NB4 (cell line): ENCODE measurements around the gene CXADR.

Experiments
- DNase-seq: peaks from one replicate; pipeline ENCODE4 v3.0.0; 2010; ENCODE audit warnings: low read depth
- H3K4me3 ChIP-seq: one replicate; pipeline ENCODE4 v1.5.1; 2011; ENCODE audit warnings: mild to moderate bottlenecking, low read depth, low read length, moderate library complexity
- MYC ChIP-seq: IDR thresholded peaks from 2 replicates; pipeline ENCODE4 v1.6.1; 2011; ENCODE audit warnings: low read depth, low read length
- POLR2A ChIP-seq: IDR thresholded peaks from 2 replicates; pipeline ENCODE4 v1.6.1; 2011; ENCODE audit warnings: mild to moderate bottlenecking; ENCODE audit not compliant: insufficient read length; ENCODE audit errors: extremely low read depth
- TF ChIP-seq, protein P1 (sequence below): IDR thresholded peaks from one replicate; pipeline ENCODE4 v1.5.1; 2012; ENCODE audit warnings: low read depth, low read length
- TF ChIP-seq, protein P2 (sequence below): IDR thresholded peaks from 2 replicates; pipeline ENCODE4 v1.6.1; 2011; ENCODE audit warnings: low read depth, low read length

The CXADR gene

DNA sequence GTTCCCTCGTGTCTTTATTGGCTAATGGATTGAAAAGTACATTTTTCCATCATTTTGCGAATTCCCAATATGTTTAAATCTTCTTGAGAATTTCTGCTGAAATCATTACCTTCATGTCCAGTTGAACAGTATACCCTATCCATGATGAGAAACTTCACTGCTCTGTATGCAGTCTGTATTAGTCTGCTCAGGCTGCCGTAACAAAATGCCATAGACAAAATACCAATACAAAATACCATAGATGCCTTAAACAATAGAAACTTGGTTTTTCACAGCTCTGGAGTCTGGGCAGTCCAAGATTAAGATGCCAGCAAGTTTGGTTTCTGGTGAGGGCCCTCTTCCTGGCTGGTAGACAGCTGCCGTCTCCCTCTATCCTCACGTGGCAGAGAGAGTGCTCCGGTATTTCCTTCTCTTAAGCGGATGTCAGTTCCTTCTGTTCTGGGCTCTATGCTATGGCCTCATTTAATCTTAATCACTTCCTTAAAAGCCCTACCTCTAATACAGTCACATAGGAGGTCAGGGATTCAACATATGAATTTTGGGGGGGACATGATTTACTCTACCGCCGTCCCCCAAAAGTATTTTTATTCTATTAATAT lies 27.0 kb downstream of the CXADR start:
- no peak for DNase-seq
- no peak for TF ChIP-seq MYC
- no peak for TF ChIP-seq POLR2A
- TF ChIP-seq, protein P1, sequence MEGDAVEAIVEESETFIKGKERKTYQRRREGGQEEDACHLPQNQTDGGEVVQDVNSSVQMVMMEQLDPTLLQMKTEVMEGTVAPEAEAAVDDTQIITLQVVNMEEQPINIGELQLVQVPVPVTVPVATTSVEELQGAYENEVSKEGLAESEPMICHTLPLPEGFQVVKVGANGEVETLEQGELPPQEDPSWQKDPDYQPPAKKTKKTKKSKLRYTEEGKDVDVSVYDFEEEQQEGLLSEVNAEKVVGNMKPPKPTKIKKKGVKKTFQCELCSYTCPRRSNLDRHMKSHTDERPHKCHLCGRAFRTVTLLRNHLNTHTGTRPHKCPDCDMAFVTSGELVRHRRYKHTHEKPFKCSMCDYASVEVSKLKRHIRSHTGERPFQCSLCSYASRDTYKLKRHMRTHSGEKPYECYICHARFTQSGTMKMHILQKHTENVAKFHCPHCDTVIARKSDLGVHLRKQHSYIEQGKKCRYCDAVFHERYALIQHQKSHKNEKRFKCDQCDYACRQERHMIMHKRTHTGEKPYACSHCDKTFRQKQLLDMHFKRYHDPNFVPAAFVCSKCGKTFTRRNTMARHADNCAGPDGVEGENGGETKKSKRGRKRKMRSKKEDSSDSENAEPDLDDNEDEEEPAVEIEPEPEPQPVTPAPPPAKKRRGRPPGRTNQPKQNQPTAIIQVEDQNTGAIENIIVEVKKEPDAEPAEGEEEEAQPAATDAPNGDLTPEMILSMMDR, result no peak
- TF ChIP-seq, protein P2, sequence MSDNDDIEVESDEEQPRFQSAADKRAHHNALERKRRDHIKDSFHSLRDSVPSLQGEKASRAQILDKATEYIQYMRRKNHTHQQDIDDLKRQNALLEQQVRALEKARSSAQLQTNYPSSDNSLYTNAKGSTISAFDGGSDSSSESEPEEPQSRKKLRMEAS, result no peak
- no peak overlapping the region for H3K4me3 ChIP-seq

DNA sequence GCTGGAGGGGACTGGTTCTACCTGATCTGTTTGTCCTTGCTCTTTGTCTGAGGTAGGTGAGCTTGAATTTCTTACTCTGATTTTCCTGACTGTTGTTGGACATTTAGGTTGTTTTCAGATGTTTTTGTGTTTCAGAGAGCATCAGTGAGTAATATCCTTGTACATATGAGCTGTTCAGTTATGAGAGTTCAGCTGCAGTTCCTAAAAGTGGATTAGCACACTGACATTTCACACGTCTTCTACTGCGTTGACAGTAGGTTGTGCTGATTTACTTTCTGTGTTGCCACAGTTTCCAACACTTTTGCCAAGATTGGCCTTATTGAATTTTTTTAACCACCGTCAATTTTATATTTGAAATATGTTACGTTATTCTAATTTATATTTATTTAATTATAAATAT lies 27.7 kb downstream of the CXADR start:
- H3K4me3 ChIP-seq, result no peak overlapping the region
- TF ChIP-seq, protein P2, result no peak
- TF ChIP-seq POLR2A, result no peak
- no peak for TF ChIP-seq MYC
- TF ChIP-seq, protein P1, result no peak
- DNase-seq, result no peak

DNA sequence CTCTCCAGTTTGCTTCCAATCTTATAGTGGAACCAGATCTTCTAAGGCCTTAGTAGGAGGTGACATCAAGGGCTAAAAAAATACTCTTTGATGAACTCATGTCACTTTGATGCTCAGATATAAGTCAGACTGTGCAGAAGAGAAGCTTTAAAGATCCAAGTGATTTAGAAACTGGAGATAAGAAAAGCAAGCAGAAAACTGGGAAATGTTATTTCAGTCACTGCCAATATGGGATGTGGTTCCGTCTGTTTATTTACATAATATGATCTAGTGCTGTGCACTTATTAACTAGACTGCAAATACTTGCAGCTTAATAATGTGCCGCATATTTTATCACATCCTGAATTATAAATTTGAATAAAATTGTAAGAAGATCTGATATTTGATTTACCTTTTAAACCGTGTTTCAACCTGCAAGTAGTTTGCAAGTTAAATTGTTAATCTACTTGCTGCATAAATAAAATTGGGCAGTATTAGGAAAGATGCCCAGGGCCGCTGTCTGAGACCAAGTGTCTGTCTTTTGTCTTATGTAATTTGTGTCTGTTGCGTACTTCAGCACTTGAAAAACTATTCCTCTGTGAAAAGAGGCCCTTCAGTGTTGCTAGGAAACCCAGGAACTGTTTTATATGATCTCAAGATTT lies 29.6 kb downstream of the CXADR start:
- TF ChIP-seq, protein P1, result no peak
- TF ChIP-seq, protein P2, result no peak
- TF ChIP-seq MYC (no peak), POLR2A (no peak)
- H3K4me3 ChIP-seq, result no peak overlapping the region
- no peak for DNase-seq

DNA sequence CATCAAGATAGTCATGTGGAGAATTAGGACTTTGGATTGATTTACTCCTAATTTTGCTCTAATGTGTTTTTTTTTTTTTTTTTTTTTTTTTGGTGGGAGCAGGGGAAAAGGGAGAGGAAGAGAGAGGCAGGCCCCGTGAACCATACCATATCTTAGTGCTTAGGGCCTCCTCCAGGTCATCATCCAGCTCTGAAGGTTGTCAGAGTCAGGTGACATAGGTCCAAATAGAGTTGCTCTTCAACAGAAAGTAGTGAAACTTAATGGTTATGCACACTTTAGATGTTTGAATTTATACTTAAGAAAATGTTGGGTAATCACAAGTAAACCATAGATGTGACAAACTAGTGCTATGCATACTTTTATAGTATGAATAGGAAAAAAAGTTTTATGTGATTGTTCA lies 32.2 kb downstream of the CXADR start:
- TF ChIP-seq, protein P1, result no peak
- TF ChIP-seq POLR2A, result no peak
- TF ChIP-seq, protein P2, result no peak
- no peak for TF ChIP-seq MYC
- no peak overlapping the region for H3K4me3 ChIP-seq
- DNase-seq, result no peak

DNA sequence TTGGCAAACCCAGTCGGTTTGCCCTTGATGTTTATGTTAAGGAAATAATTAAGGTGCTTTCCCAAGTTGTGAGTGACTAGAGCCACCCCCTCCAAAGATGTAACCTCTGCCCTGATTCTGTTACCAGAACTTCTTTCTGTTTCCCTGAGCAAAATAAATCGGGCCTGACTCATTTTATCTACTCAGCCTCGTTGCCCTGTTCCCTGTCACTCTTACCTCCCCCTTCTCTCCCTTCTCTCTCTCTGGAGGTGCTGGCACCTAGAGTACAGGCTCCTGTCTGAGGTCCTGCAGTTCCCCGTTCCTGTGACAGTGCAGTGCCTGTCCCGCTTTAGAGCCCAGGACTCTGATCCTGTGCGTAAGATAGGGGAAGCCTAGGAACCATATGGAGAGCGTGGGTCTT lies 35.4 kb downstream of the CXADR start:
- no peak for DNase-seq
- TF ChIP-seq, protein P2, result no peak
- no peak for TF ChIP-seq MYC
- TF ChIP-seq POLR2A, result no peak
- TF ChIP-seq, protein P1, result no peak

More for the DNA sequence above, 35.4 kb downstream of the CXADR start:
- H3K4me3 ChIP-seq, result no peak overlapping the region
